Caco-2 (cell line): ENCODE measurements around the gene NT5C1B. TPM values are rescaled to one million over a fixed set of nuclear protein-coding genes. Genes with fewer than 3 reads are reported as not detected.
A peak's percentile ranks its signal among the peaks of the same experiment; 100 is the strongest.

Experiments
- BruUV-seq: library from RNA; stranded (reverse); fragments of 400-500 nt; replicated peaks from 2 replicates; lab custom pipeline; 2021; lab: Mats Ljungman, UMichigan
- CTCF ChIA-PET: fragments of 300-600 bp; sonication (Branson Sonifier 250); formaldehyde crosslinking; loops from one replicate; lab custom pipeline; 2022; ENCODE audit warnings: antibody characterized with exemption; lab: Charles Lee
- POLR2A ChIA-PET: fragments of 300-600 bp; sonication (Branson Sonifier 250); formaldehyde crosslinking; loops from one replicate; lab custom pipeline; 2022; ENCODE audit warnings: antibody characterized with exemption; lab: Charles Lee
- DNase-seq, 2 experiments: peaks; one replicate each; pipeline versions ENCODE4 v3.0.0 to v3.0.0-alpha.2; 2020 to 2022
- H3K27me3 ChIP-seq: replicated peaks from 2 replicates; pipeline ENCODE4 v1.6.0; 2011; ENCODE audit warnings: low read length; ENCODE audit not compliant: control insufficient read depth, insufficient read depth
- H3K36me3 ChIP-seq: 2 replicates; pipeline ENCODE4 v1.5.1; 2011; ENCODE audit warnings: low read length; ENCODE audit not compliant: control insufficient read depth, insufficient read depth
- H3K4me1 ChIP-seq: fragments of 250-450 bp; sonication (Bioruptor Pico); 2 replicates; pipeline ENCODE4 v1.5.1; 2020; ENCODE audit warnings: mild to moderate bottlenecking
- H3K4me3 ChIP-seq: 2 replicates; pipeline ENCODE4 v1.5.1; 2011; ENCODE audit warnings: low read depth, mild to moderate bottlenecking, control low read depth, low read length
- H3K9me3 ChIP-seq: fragments of 250-450 bp; sonication (Bioruptor Pico); 2 replicates; pipeline ENCODE4 v1.5.1; 2020; ENCODE audit warnings: mild to moderate bottlenecking, moderate library complexity
- H3K27ac Mint-ChIP-seq: one replicate; pipeline ENCODE4 v1.8.0; 2022; ENCODE audit warnings: mixed read lengths; ENCODE audit not compliant: unreplicated experiment
- H3K27me3 Mint-ChIP-seq: one replicate; pipeline ENCODE4 v1.8.0; 2022; ENCODE audit warnings: mixed read lengths; ENCODE audit not compliant: insufficient read depth, unreplicated experiment
- H3K36me3 Mint-ChIP-seq: one replicate; pipeline ENCODE4 v1.8.0; 2022; ENCODE audit warnings: mild to moderate bottlenecking, mixed read lengths; ENCODE audit not compliant: insufficient read depth, unreplicated experiment
- H3K4me1 Mint-ChIP-seq: one replicate; pipeline ENCODE4 v1.8.0; 2022; ENCODE audit warnings: low read depth, mixed read lengths; ENCODE audit not compliant: unreplicated experiment
- H3K4me3 Mint-ChIP-seq: one replicate; pipeline ENCODE4 v1.8.0; 2022; ENCODE audit warnings: mild to moderate bottlenecking, moderate library complexity, mixed read lengths; ENCODE audit not compliant: unreplicated experiment
- H3K9me3 Mint-ChIP-seq: one replicate; pipeline ENCODE4 v1.8.0; 2022; ENCODE audit warnings: mixed read lengths; ENCODE audit not compliant: unreplicated experiment
- CTCF ChIP-seq, 2 experiments: fragments of 200-600 bp in 1 of 2; IDR thresholded peaks; 1 replicate in 1 of 2; 2 replicates in 1 of 2; pipeline versions ENCODE4 v1.5.1 to v1.8.0; 2011 to 2022; ENCODE audit warnings: antibody characterized with exemption in 1 of 2, control low read depth in 1 of 2, inconsistent platforms in 1 of 2, low read depth in 1 of 2, low read length in 1 of 2, mild to moderate bottlenecking in 1 of 2, moderate library complexity in 1 of 2; ENCODE audit not compliant: insufficient read depth in 1 of 2, severe bottlenecking in 1 of 2, unreplicated experiment in 1 of 2
- intact Hi-C: fragments of 100-400 bp; cut with micrococcal nuclease; formaldehyde crosslinking; loops from one replicate; pipeline ENCODE4 v1.10.0; 2022; ENCODE audit not compliant: unreplicated experiment
- total RNA-seq: library from RNA; stranded (reverse); gene quantifications from 2 replicates; pipeline ENCODE4 v1.2.3, GENCODE V29; 2022

Gene NT5C1B
- total RNA-seq, 1 experiment from 2014 or later = not detected

GRCh38 chr2:18559531-18560030, 29.8 kb downstream of the NT5C1B start:
- no peaks in the 10 kb centered on the region for H3K9me3 Mint-ChIP-seq
- POLR2A ChIA-PET = interaction anchor here (1.0 kb wide), 1 partner anchor 61 kb away, joined by 4 read pairs; no protein-coding TSS in a partner anchor
- Histone ChIP-seq H3K27me3 (no peaks in the 10 kb centered on the region), H3K9me3 (no peaks in the 10 kb centered on the region), H3K4me3 (peak overlapping the region; percentile 73), H3K36me3 (0 out of 2 replicates have a peak, but pooled peaks cover 2% of the 10 kb centered on the region), H3K4me1 (peaks cover 8% of the 10 kb centered on the region)
- H3K27me3 Mint-ChIP-seq = no peaks in the 10 kb centered on the region
- peak in 1 of 2 experiments; percentile 3 for DNase-seq
- H3K27ac Mint-ChIP-seq = peak overlapping the region; percentile 80
- H3K36me3 Mint-ChIP-seq = peaks cover 9% of the 10 kb centered on the region
- no peak for TF ChIP-seq CTCF (IDR thresholded peaks at IDR 0.05; ENCODE audit: insufficient read depth in 1 of 2, low read depth in 1 of 2, low read length in 1 of 2, severe bottlenecking in 1 of 2, unreplicated experiment in 1 of 2)
- H3K4me1 Mint-ChIP-seq = peaks cover 14% of the 10 kb centered on the region
- CTCF ChIA-PET = interaction anchor here (0.8 kb wide), 1 partner anchor 39 kb away, joined by 3 read pairs; no protein-coding TSS in a partner anchor
- TSS peak; percentile 44 for BruUV-seq
- intact Hi-C loops = loop anchor here (1.0 to 5.0 kb wide), 2 partner anchors 39 to 798 kb away; partner anchors contain the start of gene OSR1
- peak overlapping the region; percentile 89 for H3K4me3 Mint-ChIP-seq

GRCh38 chr2:18558458-18558857, 30.9 kb downstream of the NT5C1B start:
- intact Hi-C loops = no loop called here
- no TSS peak for BruUV-seq
- H3K27me3 Mint-ChIP-seq = no peaks in the 10 kb centered on the region
- H3K27ac Mint-ChIP-seq = no peak overlapping the region
- no peak for TF ChIP-seq CTCF (IDR thresholded peaks at IDR 0.05; ENCODE audit: insufficient read depth in 1 of 2, low read depth in 1 of 2, low read length in 1 of 2, severe bottlenecking in 1 of 2, unreplicated experiment in 1 of 2)
- Histone ChIP-seq H3K4me3 (no peak overlapping the region; the same call in 1 of the 2 replicates), H3K36me3 (0 out of 2 replicates have a peak, but pooled peaks cover 2% of the 10 kb centered on the region), H3K4me1 (peaks cover 8% of the 10 kb centered on the region), H3K9me3 (no peaks in the 10 kb centered on the region), H3K27me3 (no peaks in the 10 kb centered on the region)
- H3K4me3 Mint-ChIP-seq = no peak overlapping the region
- peaks cover 9% of the 10 kb centered on the region for H3K36me3 Mint-ChIP-seq
- peaks cover 14% of the 10 kb centered on the region for H3K4me1 Mint-ChIP-seq
- CTCF ChIA-PET = no interaction called here
- H3K9me3 Mint-ChIP-seq = no peaks in the 10 kb centered on the region
- POLR2A ChIA-PET = no interaction called here
- no peak for DNase-seq

GRCh38 chr2:18557121-18557520, 32.2 kb downstream of the NT5C1B start:
- Mint-ChIP-seq H3K36me3 (peaks cover 9% of the 10 kb centered on the region), H3K4me3 (no peak overlapping the region), H3K27me3 (no peaks in the 10 kb centered on the region), H3K27ac (no peak overlapping the region), H3K4me1 (peaks cover 14% of the 10 kb centered on the region), H3K9me3 (no peaks in the 10 kb centered on the region)
- Histone ChIP-seq H3K9me3 (no peaks in the 10 kb centered on the region), H3K4me1 (peaks cover 8% of the 10 kb centered on the region), H3K36me3 (0 out of 2 replicates have a peak, but pooled peaks cover 2% of the 10 kb centered on the region), H3K4me3 (no peak overlapping the region), H3K27me3 (no peaks in the 10 kb centered on the region)
- DNase-seq = no peak
- ChIA-PET POLR2A (no interaction called here), CTCF (no interaction called here)
- TF ChIP-seq CTCF (IDR thresholded peaks at IDR 0.05; ENCODE audit: insufficient read depth in 1 of 2, low read depth in 1 of 2, low read length in 1 of 2, severe bottlenecking in 1 of 2, unreplicated experiment in 1 of 2) = no peak
- intact Hi-C loops = no loop called here
- BruUV-seq = no TSS peak
